GM19035 (cell line): ENCODE data around the gene DCP1B.

ENCODE experiments used
- ATAC-seq: cut with Tn5 transposase; IDR thresholded peaks from one replicate; pipeline ENCODE4 v1.9.1; 2021; ENCODE audit not compliant: unreplicated experiment

The DCP1B gene

GRCh38 chr12:2017546-2018337, 13.5 kb upstream of the DCP1B start:
- ATAC-seq = no peak

GRCh38 chr12:2016862-2017545, 12.7 kb upstream of the DCP1B start:
- no peak for ATAC-seq

GRCh38 chr12:2014231-2014630, 10.0 kb upstream of the DCP1B start:
- ATAC-seq = no peak

- no peak for ATAC-seq
Measured at GRCh38 chr12:2013527-2014223, 9.4 kb upstream of the DCP1B start.

GRCh38 chr12:2013086-2013485, 8.8 kb upstream of the DCP1B start:
- ATAC-seq = no peak

- ATAC-seq = no peak
Measured at GRCh38 chr12:2011643-2012607, 7.7 kb upstream of the DCP1B start.

GRCh38 chr12:2009623-2010022, 5.4 kb upstream of the DCP1B start:
- no peak for ATAC-seq

GRCh38 chr12:2008677-2009076, 4.4 kb upstream of the DCP1B start:
- ATAC-seq = no peak

- ATAC-seq = peak; percentile 23
Measured at GRCh38 chr12:2003676-2004112, 563 bp downstream of the DCP1B start.

GRCh38 chr12:1995205-1995896, 8.9 kb downstream of the DCP1B start:
- no peak for ATAC-seq

- ATAC-seq = no peak
Measured at GRCh38 chr12:1994429-1995143, 9.7 kb downstream of the DCP1B start.

GRCh38 chr12:1993871-1994371, 10.3 kb downstream of the DCP1B start:
- ATAC-seq = no peak

- no peak for ATAC-seq
Measured at GRCh38 chr12:1993341-1993740, 10.9 kb downstream of the DCP1B start.

GRCh38 chr12:1992732-1993131, 11.5 kb downstream of the DCP1B start:
- ATAC-seq = no peak

- ATAC-seq = no peak
Measured at GRCh38 chr12:1989111-1989510, 15.1 kb downstream of the DCP1B start.

- ATAC-seq = no peak
Measured at GRCh38 chr12:1984759-1985158, 19.5 kb downstream of the DCP1B start.

- ATAC-seq = no peak
Measured at GRCh38 chr12:1980282-1980681, 24.0 kb downstream of the DCP1B start.

- no peak for ATAC-seq
Measured at GRCh38 chr12:1978078-1978862, 26.0 kb downstream of the DCP1B start.
